K562 (cell line): Measurements from ENCODE around the gene PRSS57. TPM values are rescaled to one million over a fixed set of nuclear protein-coding genes. Genes with fewer than 3 reads are reported as not detected.

ENCODE experiments used
- ARHGAP35 ChIP-seq: fragments of 450-650 bp; IDR thresholded peaks from 2 replicates; pipeline ENCODE4 v1.6.1; 2018; ENCODE audit not compliant: partially characterized antibody
- CBFB ChIP-seq: sonication (generic); formaldehyde crosslinking; IDR thresholded peaks from 2 replicates; pipeline ENCODE4 v1.4.0; 2020; ENCODE audit warnings: mild to moderate bottlenecking, missing genetic modification reagents
- CREB3L1 ChIP-seq: fragments of 450-650 bp; IDR thresholded peaks from 2 replicates; pipeline ENCODE4 v1.6.1; 2014; ENCODE audit warnings: low read depth, mild to moderate bottlenecking, moderate library complexity, borderline replicate concordance
- ESRRB ChIP-seq: fragments of 250-450 bp; sonication (Bioruptor Pico); IDR thresholded peaks from 2 replicates; pipeline ENCODE4 v1.5.0; 2020; ENCODE audit warnings: mild to moderate bottlenecking, moderate library complexity, borderline replicate concordance
- MEIS2 ChIP-seq: fragments of 450-650 bp; IDR thresholded peaks from 2 replicates; pipeline ENCODE4 v1.6.1; 2014; ENCODE audit warnings: mild to moderate bottlenecking; ENCODE audit not compliant: partially characterized antibody
- MXI1 ChIP-seq: IDR thresholded peaks from 2 replicates; pipeline ENCODE4 v1.6.1; 2011; ENCODE audit warnings: low read depth, mild to moderate bottlenecking, improper control_type of control experiment, low read length
- PHF21A ChIP-seq: fragments of 450-650 bp; IDR thresholded peaks from 2 replicates; pipeline ENCODE4 v1.6.1; 2017; ENCODE audit warnings: low read depth, borderline replicate concordance
- PML ChIP-seq: IDR thresholded peaks from 2 replicates; pipeline ENCODE4 v1.6.1; 2012; ENCODE audit warnings: low read length, inconsistent platforms
- SREBF1 ChIP-seq: fragments of 150-350 bp; IDR thresholded peaks from 2 replicates; pipeline ENCODE4 v1.6.1; 2014; ENCODE audit warnings: antibody characterized with exemption, low read depth, low read length, borderline replicate concordance
- USF1 ChIP-seq: sonication (generic); formaldehyde crosslinking; IDR thresholded peaks from 2 replicates; pipeline ENCODE4 v1.9.0; 2022; ENCODE audit warnings: mild to moderate bottlenecking, missing genetic modification reagents
- XRCC4 ChIP-seq: IDR thresholded peaks from one replicate; pipeline ENCODE4 v1.6.1; 2011; ENCODE audit not compliant: insufficient read depth, insufficient read length; ENCODE audit errors: extremely low read depth
- ZBTB1 ChIP-seq: sonication (generic); formaldehyde crosslinking; IDR thresholded peaks from 2 replicates; pipeline ENCODE4 v1.8.1; 2023; ENCODE audit warnings: missing genetic modification reagents, low read depth, mild to moderate bottlenecking, borderline replicate concordance
- ZC3H8 ChIP-seq: fragments of 450-650 bp; IDR thresholded peaks from 2 replicates; pipeline ENCODE4 v1.6.1; 2017
- polyA plus RNA-seq, 8 experiments: library from polyadenylated mRNA; depleted of rRNA in 4 of 8; stranded (reverse) in 5 of 8; unstranded in 3 of 8; fragments of >200 nt; fragmentation: Nextera tagmentation in 2 of 8; fragmentation: Illumina TruSeq in 1 of 8; extraction: Ambion mirVana in 2 of 8; extraction: Trizol in 1 of 8; gene quantifications; 2 replicates each; pipeline versions ENCODE4 v1.2.1 to v1.2.3, GENCODE V29; 2011 to 2014; ENCODE audit warnings: inconsistent platforms in 1 of 8, missing spikeins in 1 of 8
- total RNA-seq, 7 experiments: library from RNA; depleted of rRNA in 6 of 7; stranded (reverse); fragments of >200 nt in 6 of 7; fragmentation: Illumina TruSeq in 2 of 7; extraction: Trizol in 2 of 7; gene quantifications; 2 replicates each; pipeline versions ENCODE4 v1.2.1 to v1.2.3, GENCODE V29; 2011 to 2021; ENCODE audit warnings: low replicate concordance in 1 of 7
- TF ChIP-seq, protein P1 (sequence below): fragments of 250-450 bp; sonication (Bioruptor Pico); IDR thresholded peaks from 2 replicates; pipeline ENCODE4 v1.5.0; 2021; ENCODE audit warnings: mild to moderate bottlenecking, borderline replicate concordance
- TF ChIP-seq, protein P2 (sequence below): fragments of 200-800 bp; sonication (Bioruptor generic); IDR thresholded peaks from 2 replicates; pipeline ENCODE4 v1.6.1; 2016; ENCODE audit warnings: missing genetic modification characterization, missing compliant biosample characterization

The PRSS57 gene
- total and polyA plus RNA-seq, 9 of the 15 experiments (the other 6 are each of a cell fraction or from before 2014, with no cell fraction given), result 0.06 to 2.5 (median 1.3) TPM; not detected in 3

GRCh38 chr19:662207-662961 lies 32.9 kb downstream of the PRSS57 start (continued):
- TF ChIP-seq ZBTB1 (CRISPR knock-in tag), result no peak
- TF ChIP-seq, protein P1, sequence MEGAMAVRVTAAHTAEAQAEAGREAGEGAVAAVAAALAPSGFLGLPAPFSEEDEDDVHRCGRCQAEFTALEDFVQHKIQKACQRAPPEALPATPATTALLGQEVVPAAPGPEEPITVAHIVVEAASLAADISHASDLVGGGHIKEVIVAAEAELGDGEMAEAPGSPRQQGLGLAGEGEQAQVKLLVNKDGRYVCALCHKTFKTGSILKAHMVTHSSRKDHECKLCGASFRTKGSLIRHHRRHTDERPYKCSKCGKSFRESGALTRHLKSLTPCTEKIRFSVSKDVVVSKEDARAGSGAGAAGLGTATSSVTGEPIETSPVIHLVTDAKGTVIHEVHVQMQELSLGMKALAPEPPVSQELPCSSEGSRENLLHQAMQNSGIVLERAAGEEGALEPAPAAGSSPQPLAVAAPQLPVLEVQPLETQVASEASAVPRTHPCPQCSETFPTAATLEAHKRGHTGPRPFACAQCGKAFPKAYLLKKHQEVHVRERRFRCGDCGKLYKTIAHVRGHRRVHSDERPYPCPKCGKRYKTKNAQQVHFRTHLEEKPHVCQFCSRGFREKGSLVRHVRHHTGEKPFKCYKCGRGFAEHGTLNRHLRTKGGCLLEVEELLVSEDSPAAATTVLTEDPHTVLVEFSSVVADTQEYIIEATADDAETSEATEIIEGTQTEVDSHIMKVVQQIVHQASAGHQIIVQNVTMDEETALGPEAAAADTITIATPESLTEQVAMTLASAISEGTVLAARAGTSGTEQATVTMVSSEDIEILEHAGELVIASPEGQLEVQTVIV (CRISPR knock-in tag), result no peak
- TF ChIP-seq, protein P2, sequence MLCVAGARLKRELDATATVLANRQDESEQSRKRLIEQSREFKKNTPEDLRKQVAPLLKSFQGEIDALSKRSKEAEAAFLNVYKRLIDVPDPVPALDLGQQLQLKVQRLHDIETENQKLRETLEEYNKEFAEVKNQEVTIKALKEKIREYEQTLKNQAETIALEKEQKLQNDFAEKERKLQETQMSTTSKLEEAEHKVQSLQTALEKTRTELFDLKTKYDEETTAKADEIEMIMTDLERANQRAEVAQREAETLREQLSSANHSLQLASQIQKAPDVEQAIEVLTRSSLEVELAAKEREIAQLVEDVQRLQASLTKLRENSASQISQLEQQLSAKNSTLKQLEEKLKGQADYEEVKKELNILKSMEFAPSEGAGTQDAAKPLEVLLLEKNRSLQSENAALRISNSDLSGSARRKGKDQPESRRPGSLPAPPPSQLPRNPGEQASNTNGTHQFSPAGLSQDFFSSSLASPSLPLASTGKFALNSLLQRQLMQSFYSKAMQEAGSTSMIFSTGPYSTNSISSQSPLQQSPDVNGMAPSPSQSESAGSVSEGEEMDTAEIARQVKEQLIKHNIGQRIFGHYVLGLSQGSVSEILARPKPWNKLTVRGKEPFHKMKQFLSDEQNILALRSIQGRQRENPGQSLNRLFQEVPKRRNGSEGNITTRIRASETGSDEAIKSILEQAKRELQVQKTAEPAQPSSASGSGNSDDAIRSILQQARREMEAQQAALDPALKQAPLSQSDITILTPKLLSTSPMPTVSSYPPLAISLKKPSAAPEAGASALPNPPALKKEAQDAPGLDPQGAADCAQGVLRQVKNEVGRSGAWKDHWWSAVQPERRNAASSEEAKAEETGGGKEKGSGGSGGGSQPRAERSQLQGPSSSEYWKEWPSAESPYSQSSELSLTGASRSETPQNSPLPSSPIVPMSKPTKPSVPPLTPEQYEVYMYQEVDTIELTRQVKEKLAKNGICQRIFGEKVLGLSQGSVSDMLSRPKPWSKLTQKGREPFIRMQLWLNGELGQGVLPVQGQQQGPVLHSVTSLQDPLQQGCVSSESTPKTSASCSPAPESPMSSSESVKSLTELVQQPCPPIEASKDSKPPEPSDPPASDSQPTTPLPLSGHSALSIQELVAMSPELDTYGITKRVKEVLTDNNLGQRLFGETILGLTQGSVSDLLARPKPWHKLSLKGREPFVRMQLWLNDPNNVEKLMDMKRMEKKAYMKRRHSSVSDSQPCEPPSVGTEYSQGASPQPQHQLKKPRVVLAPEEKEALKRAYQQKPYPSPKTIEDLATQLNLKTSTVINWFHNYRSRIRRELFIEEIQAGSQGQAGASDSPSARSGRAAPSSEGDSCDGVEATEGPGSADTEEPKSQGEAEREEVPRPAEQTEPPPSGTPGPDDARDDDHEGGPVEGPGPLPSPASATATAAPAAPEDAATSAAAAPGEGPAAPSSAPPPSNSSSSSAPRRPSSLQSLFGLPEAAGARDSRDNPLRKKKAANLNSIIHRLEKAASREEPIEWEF (CRISPR knock-in tag), result no peak
- no peak for TF ChIP-seq PML
- TF ChIP-seq MEIS2, result no peak
- no peak for TF ChIP-seq USF1 (CRISPR knock-in tag)
- no peak for TF ChIP-seq ARHGAP35
- TF ChIP-seq XRCC4, result no peak
- 0 out of 2 replicates have a peak, but pooled peaks have one; percentile 18 for TF ChIP-seq CREB3L1
- no peak for TF ChIP-seq ZC3H8
- TF ChIP-seq PHF21A, result no peak
- TF ChIP-seq SREBF1, result no peak
- no peak for TF ChIP-seq ESRRB (CRISPR knock-in tag)
- TF ChIP-seq MXI1, result no peak
- no peak for TF ChIP-seq CBFB
